COLO668 (cell line): ENCODE data around the gene LCE2B.

Experiments used
- DNase-seq: peaks from one replicate; lab custom pipeline; 2025; ENCODE audit not compliant: unreplicated experiment; lab: John Stamatoyannopoulos, UW

Gene LCE2B

GRCh38 chr1:152728986-152729385 is 43.1 kb downstream of the LCE2B start:
- no peak for DNase-seq

- DNase-seq = no peak
Observed at GRCh38 chr1:152735648-152736047, 49.7 kb downstream of the LCE2B start.
